ENCODE data around the gene ZGLP1. TPM values are rescaled to one million over a fixed set of nuclear protein-coding genes. Genes with fewer than 3 reads are reported as not detected.

The ZGLP1 gene
- total and polyA plus RNA-seq, 10 donors, result 2.7 to 24.1 (median 4.2) TPM

GRCh38 chr19:10269333-10270179, 40.1 kb downstream of the ZGLP1 start:
- 2 to 5% (median 3%) methylated on average over 33 to 59 of the region's 59 CpGs for WGBS, 5 donors
- TF ChIP-seq POLR2AphosphoS5 (IDR thresholded peaks at IDR 0.05) (peak; percentile 67 to 84 (median 72)), CTCF (IDR thresholded peaks at IDR 0.05 in 8 of 11, conservative IDR thresholded peaks at IDR 0.05 in 3 of 11) (peak; percentile 87 to 98 (median 96)), POLR2A (IDR thresholded peaks at IDR 0.05) (no peak)
- intact Hi-C loops (cut with DNase I; ENCODE audit: low total_unique reads), result loop anchor here (2.0 to 10.0 kb wide), 2 partner anchors 65 to 119 kb away; partner anchors contain the start of genes ICAM3 and RAVER1
- Histone ChIP-seq H3K27me3 (replicated peaks in 1 of 7) (no peaks in the 10 kb centered on the region), H3K9me3 (no peaks in the 10 kb centered on the region), H3K36me3 (peaks cover 0 to 20% (median 4%) of the 10 kb centered on the region in 6 donors), H3K4me3 (peak overlapping the region; percentile 57 to 75 (median 67)), H3K4me1 (peaks cover 7 to 92% (median 56%) of the 10 kb centered on the region in 6 donors), H3K27ac (peak overlapping the region; percentile 78 to 99 (median 98))
- peak; percentile 97 for DNase-seq

GRCh38 chr19:10268071-10268470, 41.5 kb downstream of the ZGLP1 start:
- peaks cover 7 to 77% (median 42%) of the 10 kb centered on the region in 6 donors for H3K4me1 ChIP-seq
- intact Hi-C loops (cut with DNase I; ENCODE audit: low total_unique reads), result loop anchor here (2.0 kb wide), 1 partner anchor 121 kb away; no protein-coding TSS in a partner anchor
- H3K9me3 ChIP-seq, result no peaks in the 10 kb centered on the region
- DNase-seq, result no peak
- peak in 1 of 11 experiments; percentile 9 for TF ChIP-seq CTCF (IDR thresholded peaks at IDR 0.05 in 8 of 11, conservative IDR thresholded peaks at IDR 0.05 in 3 of 11)
- no peak for TF ChIP-seq POLR2A (IDR thresholded peaks at IDR 0.05)
- TF ChIP-seq POLR2AphosphoS5 (IDR thresholded peaks at IDR 0.05), result peak in 2 of 3 donors; percentile 71 to 72
- 48 to 67% (median 51%) methylated on average over 6 of the region's 6 CpGs for WGBS, 5 donors
- H3K27ac ChIP-seq, result peak overlapping the region; percentile 0 to 99 (median 96)
- H3K27me3 ChIP-seq (replicated peaks in 1 of 7), result no peaks in the 10 kb centered on the region
- H3K4me3 ChIP-seq, result no peak overlapping the region
- H3K36me3 ChIP-seq, result peaks cover 0 to 5% (median 0%) of the 10 kb centered on the region in 6 donors

GRCh38 chr19:10266706-10267105, 42.9 kb downstream of the ZGLP1 start:
- Histone ChIP-seq H3K4me1 (peaks cover 0 to 63% (median 30%) of the 10 kb centered on the region in 6 donors), H3K36me3 (no peaks in the 10 kb centered on the region), H3K27ac (peak overlapping the region in 1 of 8 donors; percentile 99), H3K27me3 (replicated peaks in 1 of 7) (no peaks in the 10 kb centered on the region), H3K9me3 (no peaks in the 10 kb centered on the region), H3K4me3 (no peak overlapping the region)
- intact Hi-C loops (cut with DNase I; ENCODE audit: low total_unique reads), result no loop called here
- TF ChIP-seq POLR2A (IDR thresholded peaks at IDR 0.05) (no peak), CTCF (IDR thresholded peaks at IDR 0.05 in 8 of 11, conservative IDR thresholded peaks at IDR 0.05 in 3 of 11) (no peak), POLR2AphosphoS5 (IDR thresholded peaks at IDR 0.05) (no peak)
- 77 to 80% (median 79%) methylated on average over 7 of the region's 7 CpGs for WGBS, 5 donors
- no peak for DNase-seq

GRCh38 chr19:10262771-10263170, 46.8 kb downstream of the ZGLP1 start:
- intact Hi-C loops (cut with DNase I; ENCODE audit: low total_unique reads), result no loop called here
- no peak overlapping the region for H3K4me3 ChIP-seq
- 79 to 93% (median 89%) methylated on average over 7 of the region's 7 CpGs for WGBS, 5 donors
- no peak overlapping the region for H3K27ac ChIP-seq
- H3K4me1 ChIP-seq, result peaks cover 0 to 37% (median 17%) of the 10 kb centered on the region in 6 donors
- DNase-seq, result no peak
- H3K36me3 ChIP-seq, result peaks cover 0 to 23% (median 20%) of the 10 kb centered on the region in 6 donors
- TF ChIP-seq CTCF (IDR thresholded peaks at IDR 0.05 in 8 of 11, conservative IDR thresholded peaks at IDR 0.05 in 3 of 11) (no peak), POLR2AphosphoS5 (IDR thresholded peaks at IDR 0.05) (no peak), POLR2A (IDR thresholded peaks at IDR 0.05) (no peak)
- no peaks in the 10 kb centered on the region for H3K27me3 ChIP-seq (replicated peaks in 1 of 7)
- H3K9me3 ChIP-seq, result no peaks in the 10 kb centered on the region
